Nucleus accumbens (tissue), 56 donors: ENCODE data around the gene RNF225.
A peak's percentile ranks its signal among the peaks of the same experiment; 100 is the strongest.
"Not testable (repeated sequence)": the region's sequence is repeated elsewhere in the genome, so short reads cannot be mapped to it uniquely, and the experiment has no call there.

Experiments
- DNase-seq, 56 donors: peaks; one replicate each; lab custom pipeline; 2025; lab: John Stamatoyannopoulos, UW

Gene RNF225

GRCh38 chr19:58357481-58358145, 37.8 kb upstream of the RNF225 start:
- DNase-seq = no peak

GRCh38 chr19:58361900-58362271, 33.6 kb upstream of the RNF225 start:
- peak in 18 of 56 donors; percentile 30 to 75 (median 60) for DNase-seq

DNA sequence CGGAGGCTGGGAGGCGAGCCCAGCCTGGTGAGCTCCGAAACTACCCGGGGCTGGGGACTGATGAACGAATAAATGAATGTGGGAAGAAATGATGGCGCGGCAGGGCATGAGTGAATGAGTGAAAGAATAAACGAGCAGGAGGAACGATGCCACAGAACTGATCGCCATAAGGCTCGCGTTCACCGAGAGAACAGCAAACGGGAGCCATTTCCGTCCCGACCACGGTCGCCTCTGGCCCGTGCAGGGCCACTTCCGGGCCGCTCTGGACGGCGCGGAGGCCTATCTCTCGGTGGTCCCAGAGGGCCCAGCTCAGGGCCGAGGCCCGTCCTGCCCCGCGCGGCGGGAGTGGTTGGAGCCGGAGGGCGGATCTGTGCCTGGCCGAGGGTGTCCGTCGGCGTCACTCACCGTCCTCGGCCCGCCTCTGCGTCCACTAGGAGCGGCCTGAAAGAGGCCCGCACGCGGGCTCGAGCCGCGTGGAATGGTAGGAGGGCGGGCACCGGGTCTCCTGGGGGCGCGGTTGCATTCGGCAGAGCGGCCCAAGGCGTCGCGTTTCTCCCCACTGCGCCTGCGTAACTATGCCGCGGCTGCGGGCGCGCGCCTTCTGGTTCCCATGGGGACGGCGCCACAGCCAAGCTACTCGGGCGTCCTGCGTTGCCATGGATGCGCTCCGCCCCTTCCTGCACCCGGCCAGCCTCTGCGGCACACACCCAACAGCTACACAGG, 33.0 kb upstream of the RNF225 start, which contains the start of gene ZNF497:
ZNF497 (minus strand) TSS at position 480 of the 723 bp plus-strand sequence. CDS start 5,116 bp downstream, outside the sequence.
- peak; percentile 80 to 98 (median 96) for DNase-seq

GRCh38 chr19:58364146-58364545, 31.3 kb upstream of the RNF225 start:
- DNase-seq = no peak

DNA sequence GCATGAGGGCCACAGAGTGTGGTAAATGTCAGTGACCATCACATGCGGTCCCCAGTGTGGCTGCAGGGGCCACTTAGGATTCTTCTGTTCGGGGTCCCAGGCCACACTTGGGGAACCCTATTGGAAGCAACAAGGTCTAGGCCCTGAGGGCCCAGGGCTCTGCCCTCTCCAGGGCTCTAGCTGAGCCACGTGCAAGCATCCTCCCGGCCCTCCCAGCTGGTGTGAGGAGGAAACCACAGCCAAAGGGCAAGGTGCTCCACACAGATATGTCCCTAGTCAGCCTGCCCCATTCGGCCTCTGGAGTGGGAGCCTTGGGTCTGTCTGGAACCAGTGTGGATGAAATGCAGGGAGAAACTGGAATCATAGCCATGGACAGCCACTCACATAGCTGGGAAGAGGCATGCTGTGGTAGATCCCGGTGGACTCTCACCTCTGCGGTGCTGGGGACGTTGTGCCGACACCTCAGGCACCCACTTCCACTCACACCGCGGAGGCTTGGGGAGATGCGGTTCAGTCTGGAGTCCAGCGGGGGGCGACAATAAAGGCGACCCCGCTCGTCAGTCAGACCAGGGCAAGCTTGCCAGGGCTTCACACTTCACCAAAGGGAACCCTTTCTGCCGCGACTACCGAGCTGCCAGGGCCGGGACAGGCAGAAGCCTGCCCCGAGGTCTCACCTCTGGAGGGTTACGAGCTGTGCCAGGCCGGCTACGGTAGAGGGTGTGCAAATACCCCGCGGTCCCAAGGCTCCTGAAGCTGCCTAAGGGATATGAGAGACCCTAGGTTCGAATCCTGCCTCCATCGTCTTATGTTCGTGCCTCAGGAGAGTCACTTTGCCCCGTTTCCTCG, 28.6 kb upstream of the RNF225 start:
- DNase-seq = no peak

DNA sequence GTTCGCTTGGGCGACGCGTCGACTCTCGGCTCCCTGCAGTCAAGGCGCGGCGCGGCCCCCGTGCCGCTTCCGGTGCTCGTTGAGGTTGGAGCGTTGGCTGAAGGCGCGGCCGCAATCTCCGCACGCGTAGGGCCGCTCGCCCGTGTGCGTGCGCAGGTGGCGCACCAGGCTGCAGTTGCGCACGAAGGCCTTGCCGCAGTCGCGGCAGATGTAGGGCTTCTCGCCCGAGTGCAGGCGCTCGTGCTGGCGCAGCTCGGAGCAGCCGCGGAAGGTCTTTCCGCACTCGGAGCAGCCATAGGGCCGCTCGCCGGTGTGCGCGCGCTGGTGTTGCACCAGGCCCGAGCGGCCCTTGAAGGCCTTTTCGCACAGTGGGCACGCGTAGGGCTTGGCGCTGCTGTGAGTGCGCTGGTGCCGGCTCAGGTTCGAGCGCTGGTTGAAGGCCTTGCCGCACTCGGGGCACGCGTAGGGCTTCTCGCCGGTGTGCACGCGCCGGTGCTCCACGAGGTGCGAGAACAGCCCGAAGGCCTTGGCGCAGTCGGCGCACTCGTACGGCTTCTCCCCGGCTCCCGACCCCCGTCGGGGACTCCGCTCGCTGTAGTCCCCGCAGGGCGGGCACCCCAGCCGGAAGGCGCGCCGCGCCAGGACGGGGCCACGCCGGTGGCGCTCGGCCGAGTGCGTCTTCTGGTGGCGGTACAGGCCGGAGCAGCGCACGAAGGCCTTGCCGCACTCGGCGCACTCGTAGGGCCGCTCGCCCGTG, 27.6 kb upstream of the RNF225 start:
- DNase-seq = no peak

- no peak for DNase-seq
Measured at GRCh38 chr19:58368561-58369360, 26.7 kb upstream of the RNF225 start.

DNA sequence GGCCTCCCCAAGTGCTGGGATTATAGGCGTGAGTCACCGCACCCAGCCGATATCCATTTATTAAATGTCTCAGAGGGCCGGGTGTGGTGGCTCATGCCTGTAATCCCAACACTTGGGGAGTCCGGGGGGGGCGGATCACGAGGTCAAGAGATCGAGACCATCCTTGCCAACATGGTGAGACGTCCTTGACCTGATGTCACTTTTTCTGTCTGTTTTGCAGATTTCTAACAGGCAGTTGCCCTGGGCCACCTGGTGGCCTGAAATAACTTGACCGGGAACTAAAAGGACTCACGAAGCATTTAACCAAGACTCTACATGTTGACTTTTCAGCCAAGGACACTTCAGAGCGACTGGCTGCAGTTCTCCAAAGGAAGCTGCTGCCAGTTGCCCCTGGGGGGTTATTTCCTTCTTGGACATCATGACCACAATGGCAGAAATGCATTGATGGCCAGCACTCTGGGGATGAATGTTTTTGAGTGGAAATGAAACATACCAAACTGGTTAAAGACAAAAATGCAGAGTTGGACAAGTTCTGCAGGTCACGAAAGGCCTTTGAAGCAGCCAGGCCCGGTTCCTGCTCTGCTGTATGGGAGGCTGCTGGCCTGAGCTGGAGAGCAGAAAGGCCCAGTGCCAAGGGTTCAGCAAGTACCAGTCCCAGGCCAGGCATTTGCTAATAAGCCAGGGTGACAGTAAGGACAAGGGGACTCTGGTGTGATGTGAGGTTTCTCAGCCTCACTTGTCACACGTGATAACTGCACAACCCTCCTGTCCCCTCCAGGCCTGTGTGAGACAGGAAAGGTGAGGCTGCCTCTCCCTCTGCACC, 22.9 kb upstream of the RNF225 start:
- DNase-seq = peak in 2 of 56 donors; percentile 8 to 14

- no peak for DNase-seq
Measured at GRCh38 chr19:58374200-58374599, 21.3 kb upstream of the RNF225 start.

DNA sequence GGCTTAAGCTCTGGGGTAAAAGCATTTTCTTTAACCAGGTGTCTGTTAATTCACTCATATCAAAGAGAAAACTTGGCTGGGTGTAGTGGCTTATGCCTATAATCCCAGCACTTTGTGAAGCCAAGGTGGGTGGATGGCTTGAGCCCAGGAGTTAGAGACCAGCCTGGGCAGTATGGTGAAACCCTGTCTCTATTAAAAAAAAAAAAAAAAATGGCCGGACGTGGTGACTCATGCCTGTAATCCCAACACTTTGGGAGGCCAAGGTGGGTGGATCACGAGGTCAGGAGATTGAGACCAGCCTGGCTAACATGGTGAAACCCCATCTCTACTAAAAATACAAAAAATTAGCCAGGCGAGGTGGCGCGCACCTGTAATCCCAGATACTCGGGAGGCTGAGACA, 18.7 kb upstream of the RNF225 start:
- DNase-seq = not testable (repeated sequence)

- DNase-seq = no peak
Measured at GRCh38 chr19:58379246-58379645, 16.2 kb upstream of the RNF225 start.

DNA sequence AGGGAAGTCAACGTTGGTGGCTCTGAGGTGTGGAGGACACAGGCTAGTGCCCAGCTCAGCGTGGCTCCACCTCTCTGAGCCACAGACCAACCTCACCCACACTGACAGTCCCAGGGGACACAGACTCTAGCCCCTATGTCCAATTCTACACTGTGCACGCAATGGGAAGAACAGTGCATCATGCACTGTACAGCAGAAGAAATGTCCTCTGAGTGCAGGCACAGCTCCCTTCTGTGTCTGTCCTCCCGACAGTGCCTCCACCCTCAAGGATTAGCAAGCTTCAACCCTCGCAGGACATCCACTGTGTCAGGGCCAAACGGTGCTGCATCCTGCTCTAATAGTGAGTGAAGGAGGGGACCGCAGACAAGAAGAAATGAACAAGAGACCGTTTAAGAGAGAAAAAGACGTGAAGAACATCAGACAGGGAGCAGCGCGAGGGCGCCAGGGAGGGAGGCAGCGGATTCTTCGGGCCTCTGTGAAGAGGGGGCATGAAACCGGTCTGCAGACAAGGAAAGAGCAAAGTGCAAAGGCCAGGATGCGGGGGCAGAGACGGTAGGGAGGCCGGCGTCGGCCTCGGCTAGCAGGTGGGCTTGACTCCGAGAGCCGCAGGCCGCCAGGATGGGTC, 15.3 kb upstream of the RNF225 start:
- DNase-seq = peak in 2 of 56 donors; percentile 64 to 82

DNA sequence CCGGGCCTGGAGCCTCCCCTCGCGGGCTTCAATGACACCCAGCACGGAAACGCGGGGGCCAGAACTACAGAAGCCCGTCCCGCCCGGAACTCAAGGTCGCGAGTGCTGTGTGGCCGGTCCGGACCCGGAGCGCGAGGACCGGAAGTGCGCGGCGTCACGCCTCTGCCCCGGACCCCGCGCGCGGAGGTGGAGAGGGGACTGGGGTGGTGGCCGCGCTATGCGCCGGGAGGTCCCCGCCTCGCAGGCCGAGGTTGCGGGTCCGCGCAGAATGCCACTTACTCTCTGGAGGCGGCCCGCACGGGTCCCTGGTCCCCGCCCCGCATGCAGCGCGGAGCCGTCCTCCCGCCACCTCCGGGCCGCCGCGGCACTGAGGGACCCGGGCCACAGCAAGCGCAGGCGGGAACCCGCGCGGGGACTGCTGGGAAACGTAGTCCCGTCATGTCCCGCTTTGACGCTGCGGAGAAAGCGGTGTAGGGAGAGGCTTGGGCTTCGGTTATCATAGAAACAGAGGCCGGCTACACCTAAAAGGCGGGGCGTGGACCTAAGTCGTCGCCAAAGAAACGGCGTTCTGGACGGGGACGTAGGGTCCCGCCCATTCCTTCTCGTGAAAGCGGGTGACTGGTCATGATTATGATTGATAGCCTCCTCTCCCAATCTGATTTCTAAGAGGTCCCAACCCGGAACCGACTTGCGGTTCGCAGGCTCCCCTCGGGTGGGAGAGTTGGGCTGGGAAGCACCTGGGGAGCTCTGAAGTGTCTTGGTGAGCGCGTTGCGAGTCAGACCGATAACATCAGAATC, 14.6 kb upstream of the RNF225 start, which contains the start of gene ZNF837:
ZNF837 (minus strand) TSS at position 369 of the 798 bp plus-strand sequence. CDS start 11,698 bp downstream, outside the sequence.
- DNase-seq = peak; percentile 86 to 99 (median 97)

DNA sequence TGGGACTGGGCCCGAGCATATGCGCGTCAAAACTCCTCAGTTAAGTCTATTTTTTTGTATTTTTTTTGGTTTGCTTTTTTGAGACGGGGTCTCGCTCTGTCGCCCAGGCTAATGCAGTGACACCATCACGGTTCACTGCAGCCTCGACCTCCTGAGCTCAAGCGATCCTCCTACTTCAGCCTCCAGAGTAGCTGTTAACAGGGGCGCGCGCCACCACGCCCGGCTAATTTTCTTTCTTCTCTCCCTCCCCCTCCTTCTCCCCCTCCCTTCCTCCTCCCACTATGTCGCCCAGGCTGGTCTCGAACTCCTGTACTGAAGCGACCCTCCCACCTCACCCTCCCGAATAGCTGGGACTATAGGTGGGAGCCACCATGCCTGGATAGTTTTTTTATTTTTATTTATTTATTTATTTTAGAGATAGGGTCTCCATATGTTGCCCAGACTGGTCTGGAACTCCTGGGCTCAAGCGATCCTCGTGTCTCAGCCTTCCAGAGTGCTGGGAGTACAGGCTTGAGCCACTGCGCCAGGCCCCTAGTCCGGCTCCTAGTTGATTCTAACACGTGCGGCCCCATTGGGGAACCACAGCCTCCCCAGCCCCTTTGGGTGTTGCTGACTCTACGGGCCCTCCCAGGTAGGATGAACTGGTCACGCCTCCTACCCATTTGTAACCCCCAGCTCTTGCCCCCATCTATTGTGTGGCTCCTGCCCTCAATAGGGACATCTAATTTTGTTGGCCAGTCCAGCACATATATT, 13.8 kb upstream of the RNF225 start:
- DNase-seq = no peak

- DNase-seq = no peak
Measured at GRCh38 chr19:58382997-58383603, 12.4 kb upstream of the RNF225 start.

DNA sequence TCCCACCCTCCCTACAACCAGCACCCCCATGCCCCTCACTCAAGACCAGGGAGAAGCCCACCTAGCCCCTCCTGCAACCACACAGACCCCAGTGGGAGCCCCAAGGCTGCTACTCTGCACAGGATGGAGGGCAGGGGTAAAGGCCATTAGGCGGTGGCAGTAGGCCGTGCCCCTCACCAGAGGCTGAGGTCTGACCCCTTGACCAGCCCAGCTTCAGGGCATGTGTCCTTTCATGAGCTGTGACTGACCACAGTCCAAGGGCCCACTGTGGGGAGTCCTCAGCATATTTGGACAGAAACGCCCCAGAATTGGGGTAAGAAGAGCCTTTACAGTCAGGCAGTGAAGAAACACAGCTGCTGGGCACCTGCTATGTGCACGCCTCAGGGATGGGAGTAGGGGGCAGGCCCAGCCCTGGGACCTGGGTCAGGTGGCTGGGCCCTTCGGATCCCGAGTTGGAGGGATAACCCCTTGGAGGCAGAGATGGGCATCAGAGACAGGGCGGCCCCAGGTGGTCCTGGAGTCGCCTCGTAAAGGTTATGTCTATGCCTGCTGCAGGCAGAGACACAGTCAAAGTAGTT, 10.1 kb upstream of the RNF225 start:
- no peak for DNase-seq
